ENCODE measurements around the gene GCKR.

Gene GCKR, protein sequence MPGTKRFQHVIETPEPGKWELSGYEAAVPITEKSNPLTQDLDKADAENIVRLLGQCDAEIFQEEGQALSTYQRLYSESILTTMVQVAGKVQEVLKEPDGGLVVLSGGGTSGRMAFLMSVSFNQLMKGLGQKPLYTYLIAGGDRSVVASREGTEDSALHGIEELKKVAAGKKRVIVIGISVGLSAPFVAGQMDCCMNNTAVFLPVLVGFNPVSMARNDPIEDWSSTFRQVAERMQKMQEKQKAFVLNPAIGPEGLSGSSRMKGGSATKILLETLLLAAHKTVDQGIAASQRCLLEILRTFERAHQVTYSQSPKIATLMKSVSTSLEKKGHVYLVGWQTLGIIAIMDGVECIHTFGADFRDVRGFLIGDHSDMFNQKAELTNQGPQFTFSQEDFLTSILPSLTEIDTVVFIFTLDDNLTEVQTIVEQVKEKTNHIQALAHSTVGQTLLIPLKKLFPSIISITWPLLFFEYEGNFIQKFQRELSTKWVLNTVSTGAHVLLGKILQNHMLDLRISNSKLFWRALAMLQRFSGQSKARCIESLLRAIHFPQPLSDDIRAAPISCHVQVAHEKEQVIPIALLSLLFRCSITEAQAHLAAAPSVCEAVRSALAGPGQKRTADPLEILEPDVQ

DNA sequence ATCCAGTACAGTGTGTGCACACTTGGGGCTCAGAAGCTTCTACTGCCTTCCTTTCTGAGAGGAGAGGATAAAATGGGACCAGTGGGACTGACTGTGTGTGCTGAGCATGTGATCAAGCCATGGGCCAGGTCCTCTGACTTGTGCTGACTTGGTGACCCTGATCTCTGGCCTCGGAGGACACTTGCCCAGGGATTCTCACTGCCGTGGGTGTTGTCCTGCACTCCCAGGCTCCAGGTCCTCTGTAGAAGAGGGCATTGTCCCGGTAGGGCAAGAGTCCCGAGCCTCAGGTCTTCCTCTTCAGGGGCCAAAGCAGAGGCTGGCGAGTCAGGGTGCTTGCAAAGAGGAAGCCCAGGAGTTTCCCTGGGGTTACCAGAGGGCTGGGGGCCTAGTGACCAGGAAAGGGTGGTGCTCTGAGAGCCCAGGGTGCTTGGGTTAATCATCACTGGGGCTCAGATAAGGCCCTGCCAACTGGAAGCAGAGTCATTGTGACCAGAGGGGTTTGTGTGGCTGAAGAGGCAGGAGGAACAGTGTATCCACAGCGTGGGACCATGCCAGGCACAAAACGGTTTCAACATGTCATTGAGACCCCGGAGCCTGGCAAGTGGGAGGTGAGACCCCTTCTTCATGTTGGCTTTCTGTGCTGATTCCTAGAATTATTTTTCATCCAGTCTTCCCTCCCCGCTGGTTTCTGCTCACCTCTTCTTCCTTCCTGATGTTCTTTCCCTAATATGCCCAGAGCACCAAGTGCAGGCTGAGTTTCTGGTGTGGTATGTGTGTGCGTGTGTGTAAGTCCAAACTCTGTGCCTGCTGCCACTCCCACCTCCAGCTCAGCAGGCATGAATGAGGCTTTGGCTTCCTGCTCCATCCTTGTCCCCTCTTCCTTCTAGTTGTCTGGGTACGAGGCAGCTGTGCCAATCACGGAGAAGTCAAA is at the start of gene GCKR:
Gene GCKR, plus strand, starts transcription at position 483 of the 931 bp plus-strand sequence. Its CDS starts 66 bp downstream, at position 549.
- DNase-seq (ENCODE audit: low read depth) = no peak

DNA sequence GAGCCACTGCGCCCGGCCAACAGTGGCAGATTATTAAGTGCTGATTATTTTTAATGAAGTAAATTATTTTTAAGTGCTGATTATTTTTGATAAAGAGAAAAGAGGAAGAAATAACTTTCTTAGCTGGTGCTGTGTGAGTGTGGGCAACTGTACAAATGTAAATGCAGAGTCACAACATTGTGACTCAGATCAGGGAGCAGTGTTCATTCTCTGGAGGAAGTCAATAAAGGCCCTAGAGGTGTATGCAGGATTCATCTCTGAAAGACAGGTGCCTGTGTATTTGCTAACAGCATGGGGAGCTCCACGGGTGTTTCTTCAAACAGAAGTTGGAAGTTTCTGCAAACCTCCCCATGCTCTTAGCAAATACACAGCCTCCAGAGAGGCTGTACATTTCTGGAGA is 48.3 kb upstream of the GCKR start:
- DNase-seq (ENCODE audit: low read depth) = no peak

DNA sequence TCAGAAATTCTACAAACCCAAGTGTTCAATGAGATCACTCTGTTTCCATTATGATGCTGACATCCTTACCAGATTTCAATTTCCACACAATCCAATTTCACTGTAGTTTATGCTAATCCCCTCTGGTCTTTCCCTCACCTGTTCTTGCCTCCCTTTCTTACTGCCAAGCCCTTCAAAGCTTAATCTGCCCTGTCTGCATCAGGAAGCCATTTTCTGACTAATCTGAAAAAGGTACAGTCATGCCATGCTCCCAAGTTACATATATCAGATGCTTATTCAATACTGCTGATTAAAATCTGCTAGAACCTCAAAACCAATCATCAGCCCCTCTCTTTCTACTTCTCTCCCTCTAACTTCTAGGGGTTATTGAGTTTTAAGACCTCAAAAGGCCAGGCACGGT is 45.5 kb upstream of the GCKR start:
- DNase-seq (ENCODE audit: low read depth) = no peak

DNA sequence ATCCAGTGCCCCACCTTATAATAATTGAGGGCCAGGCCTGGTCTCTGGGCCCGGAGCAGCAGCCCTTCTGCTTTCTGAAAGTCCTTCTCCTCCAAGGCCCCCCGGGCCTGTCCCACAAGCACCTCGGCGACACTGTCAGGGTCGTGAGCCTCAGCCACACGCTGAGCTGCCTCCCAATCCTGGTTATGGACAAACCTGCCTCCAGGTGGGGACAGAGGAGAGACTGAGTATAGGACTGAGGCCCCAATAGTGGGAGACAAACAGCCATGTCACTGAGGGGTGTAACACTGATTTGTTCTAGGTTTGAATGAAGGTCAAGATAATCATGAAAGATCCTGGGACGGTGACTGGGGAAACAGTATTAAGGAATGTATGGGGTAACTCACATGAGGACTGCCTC is 42.7 kb upstream of the GCKR start:
- no peak for DNase-seq (ENCODE audit: low read depth)

DNA sequence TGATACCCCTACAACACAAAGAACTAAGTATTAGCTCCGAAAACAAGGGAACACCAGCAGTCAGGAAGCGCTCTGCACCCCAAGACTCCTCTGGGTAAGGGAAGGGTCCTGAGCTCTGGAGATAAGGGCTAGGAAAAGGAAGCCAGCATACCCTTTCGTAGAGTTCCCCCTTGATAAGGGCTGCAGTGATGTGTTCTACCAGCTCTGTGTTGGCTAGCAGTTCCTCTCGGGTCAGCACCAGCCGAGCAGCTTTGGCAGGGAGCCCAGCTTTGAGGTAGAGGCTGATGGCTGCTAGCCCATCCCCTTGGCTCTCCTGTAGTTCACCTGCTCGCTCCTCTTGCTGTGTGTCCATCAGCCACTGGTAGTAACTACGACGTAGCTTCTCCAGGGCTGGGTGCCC is 35.5 kb upstream of the GCKR start:
- no peak for DNase-seq (ENCODE audit: low read depth)

DNA sequence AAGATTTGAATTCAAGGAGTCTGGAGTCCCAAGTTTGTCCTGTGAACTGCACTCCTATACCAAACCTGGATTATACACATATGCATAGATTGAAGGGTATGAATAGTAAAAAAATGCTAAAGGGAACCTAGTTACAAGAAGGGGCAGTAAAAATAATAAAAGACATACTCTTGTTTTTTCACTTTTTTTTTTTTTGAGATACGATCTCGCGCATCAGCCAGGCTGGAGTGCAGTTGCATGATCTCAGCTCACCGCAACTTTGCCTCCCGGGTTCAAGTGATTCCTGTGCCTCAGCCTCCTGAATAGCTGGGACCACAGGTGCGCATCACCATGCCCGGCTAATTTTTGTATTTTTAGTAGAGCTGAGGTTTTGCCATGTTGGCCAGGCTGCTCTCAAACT is 32.2 kb upstream of the GCKR start:
- DNase-seq (ENCODE audit: low read depth) = no peak

DNA sequence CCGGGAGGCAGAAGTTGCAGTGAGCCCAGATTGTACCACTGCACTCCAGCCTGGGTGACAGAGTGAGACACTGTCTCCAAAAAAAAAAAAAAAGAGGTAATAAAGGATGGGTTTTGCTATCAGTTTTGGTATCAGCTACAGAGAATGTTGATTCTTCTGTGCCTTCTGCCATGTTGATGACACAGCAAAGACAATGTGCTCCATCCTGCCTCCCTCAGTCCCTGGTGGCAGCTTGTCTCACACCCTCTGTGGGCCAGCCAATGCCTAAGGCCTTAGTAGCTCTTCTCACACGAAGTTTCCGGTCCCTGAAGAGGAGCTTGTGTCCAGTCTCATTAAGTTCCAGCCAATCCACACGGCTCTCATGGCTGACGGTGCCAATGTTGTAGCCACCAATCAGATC is 24.7 kb upstream of the GCKR start:
- DNase-seq (ENCODE audit: low read depth) = no peak

DNA sequence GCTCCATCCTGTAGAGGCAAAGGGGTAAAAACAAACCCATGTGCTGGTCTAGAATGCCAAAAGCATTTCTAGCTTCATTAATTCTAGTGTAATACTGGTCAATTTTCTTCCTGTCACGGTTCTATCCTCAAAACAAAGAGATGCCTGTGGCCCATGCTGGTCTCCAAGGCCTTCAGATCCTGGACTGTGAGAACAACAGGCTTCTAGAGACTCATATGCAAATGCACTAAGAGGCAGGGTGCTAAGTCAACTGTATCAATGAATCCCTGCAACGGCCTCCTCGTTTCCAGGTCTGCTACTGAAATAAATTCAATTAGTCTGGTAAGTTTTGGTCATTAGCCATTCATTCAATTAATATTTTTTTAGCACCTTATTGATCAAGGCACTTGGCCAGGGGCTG is 11.1 kb upstream of the GCKR start:
- DNase-seq (ENCODE audit: low read depth) = no peak

DNA sequence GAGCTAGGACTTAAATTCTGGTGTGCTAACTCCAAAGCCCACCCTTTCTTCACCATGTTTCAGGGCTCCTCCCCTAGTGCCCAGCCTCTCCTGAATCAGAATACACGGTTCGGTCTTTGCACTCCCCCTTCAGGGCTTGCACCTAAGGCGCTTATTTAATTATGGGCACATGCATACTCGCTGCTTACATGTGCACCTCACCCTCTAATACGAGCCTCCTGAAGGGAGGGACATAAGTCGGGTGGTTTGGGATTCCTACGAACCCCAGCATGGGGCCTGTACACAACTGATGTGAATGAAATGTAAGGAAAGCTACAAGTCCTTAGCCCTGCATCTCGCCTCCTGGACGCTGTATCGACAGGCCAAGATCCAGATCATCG is 7.5 kb upstream of the GCKR start:
- no peak for DNase-seq (ENCODE audit: low read depth)

DNA sequence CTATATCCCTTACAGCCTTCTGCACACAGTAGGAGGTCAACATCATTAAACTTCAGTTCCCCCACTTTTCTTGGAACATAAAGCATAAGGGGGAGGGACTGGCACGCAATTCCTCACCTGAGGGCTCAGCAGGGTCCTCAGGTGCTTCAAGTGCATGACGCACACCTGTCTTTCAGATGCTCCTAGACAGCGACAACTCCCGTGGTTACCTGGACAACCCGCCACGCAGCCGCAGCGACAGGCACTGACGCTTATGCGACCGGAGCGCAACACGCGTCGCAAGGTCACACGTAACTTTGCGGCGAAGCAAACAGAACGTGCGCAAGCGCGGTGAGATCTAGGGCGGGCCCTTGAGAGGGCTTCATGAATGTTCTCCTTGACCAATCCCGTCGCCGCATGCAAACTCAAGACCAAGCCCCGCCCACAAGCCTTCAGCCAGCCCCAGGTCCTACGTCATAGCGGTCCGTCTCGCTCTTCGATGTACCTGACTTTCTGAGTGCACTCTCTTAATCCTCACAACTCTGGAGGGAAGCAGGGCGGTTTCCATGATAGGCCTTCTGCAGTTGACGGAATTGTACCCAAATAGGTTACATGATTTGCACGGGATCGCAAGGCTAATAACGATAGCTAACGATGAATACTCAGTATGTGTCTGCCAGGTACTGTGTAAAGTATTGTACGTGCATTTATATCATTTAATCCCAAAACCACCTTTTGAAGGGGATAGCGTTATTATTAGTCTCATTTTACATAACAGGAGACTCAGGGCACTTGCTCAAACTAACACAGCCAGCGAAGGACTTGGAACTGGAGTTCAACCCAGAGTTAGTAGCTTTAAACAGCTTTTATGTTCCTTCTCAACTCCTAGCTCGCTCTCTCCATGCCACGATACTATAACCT is 6.9 kb upstream of the GCKR start, which contains the start of gene IFT172:
Gene IFT172, minus strand, starts transcription at position 246 of the 900 bp plus-strand sequence. Its CDS starts 90 bp downstream, at position 156.
- DNase-seq (ENCODE audit: low read depth) = peak; percentile 93

DNA sequence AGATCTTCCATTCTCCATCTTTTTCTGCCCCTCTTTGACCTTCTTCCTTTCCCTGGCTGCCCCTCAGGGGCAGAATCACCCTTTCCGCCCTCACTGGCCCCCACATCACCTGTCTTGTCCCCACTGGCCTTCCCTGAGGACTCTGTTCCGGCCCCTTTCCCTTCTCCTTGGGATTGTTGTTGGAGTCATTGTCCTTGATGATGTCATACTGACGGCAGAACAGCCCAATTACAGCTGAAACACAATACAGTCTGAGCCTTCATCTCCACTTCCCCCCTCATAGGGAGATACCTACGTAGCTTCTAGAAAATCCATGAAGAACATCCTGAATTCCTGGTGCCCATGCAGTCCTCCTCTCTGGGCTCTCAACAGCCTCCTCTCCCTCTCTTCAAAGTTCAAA is 4.1 kb upstream of the GCKR start:
- no peak for DNase-seq (ENCODE audit: low read depth)

DNA sequence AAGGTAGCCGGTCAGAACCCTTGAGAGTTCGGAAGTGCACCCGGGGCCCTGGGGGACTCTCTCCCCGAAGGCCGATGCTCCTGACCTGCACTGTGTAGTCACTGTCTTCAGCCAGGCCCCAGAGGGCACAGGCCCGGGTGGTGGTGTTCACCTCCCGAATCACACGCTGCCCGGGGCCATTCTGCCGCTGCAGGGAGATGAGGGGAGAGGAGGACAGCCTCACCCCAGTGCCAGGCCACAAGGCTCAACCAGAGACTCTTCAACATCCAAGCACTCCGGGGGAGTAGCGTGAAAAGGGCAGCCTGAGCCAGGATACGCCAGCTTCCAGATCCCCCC is 2.7 kb upstream of the GCKR start:
- DNase-seq (ENCODE audit: low read depth) = no peak

DNA sequence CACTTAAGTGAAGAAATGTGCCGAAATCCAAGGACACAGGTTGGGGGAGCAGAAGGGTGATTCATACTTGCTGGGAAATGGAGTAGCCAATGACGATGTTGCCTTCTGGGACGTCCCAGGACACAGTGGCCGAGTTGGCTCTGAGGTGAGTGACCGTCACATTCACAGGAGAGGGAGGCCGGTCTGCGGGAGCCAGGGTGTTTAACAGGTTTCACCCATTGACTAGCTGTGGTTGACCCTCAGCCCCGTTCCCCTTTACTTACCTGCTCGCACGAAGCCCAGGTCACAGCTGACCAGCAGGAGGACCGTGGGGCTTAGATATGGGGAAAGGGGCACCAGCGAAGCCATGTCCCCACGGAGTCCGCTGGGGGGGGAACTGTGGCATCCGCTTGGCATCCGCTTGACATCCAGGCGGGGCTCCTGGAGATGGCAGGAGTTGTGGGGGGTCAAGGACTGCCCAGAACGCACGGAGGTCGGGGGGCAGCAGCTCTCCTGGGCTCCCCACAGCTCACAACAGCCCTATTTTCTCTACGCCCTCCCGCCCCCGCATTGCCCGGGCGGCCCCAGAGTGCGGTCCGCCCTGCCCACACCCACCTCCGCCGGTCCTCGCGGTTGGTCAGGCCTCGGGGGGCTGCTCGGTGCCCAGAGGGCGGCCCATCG is 2.2 kb upstream of the GCKR start:
- DNase-seq (ENCODE audit: low read depth) = peak; percentile 32

DNA sequence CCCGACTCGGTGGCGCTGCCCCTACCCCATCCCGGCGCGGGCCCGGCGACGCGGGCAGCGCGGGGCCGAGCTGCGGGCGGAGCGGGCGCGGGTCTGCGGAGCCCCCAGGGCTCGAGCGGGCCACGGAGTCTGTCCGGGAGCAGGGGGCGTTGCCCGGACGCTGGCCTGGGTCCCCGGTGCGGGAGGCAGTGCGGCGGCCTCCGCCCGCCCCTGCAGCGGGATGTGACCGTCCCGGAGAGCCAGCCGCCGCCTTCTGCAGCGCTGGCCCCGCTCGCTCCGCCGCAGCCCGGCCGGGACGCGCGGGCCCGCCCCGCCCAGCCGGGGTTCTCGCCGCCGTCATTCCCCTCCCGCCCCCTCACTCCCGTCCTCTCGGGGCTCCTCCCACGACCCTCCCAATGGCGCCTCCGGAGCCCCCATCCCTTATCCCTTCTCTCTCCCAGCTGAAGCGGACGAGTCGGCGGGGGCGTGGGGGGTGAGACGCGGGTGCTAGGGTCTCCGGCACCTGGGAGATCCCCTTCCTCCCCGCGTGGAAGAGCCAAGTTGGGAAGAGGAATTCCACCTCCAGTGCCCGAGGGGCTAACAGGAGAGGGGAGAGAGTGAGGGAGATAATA is 1.6 kb upstream of the GCKR start, which contains the start of gene FNDC4:
Gene FNDC4, minus strand, starts transcription at position 257 of the 611 bp plus-strand sequence. CDS start 521 bp downstream, outside the sequence.
- no peak for DNase-seq (ENCODE audit: low read depth)

DNA sequence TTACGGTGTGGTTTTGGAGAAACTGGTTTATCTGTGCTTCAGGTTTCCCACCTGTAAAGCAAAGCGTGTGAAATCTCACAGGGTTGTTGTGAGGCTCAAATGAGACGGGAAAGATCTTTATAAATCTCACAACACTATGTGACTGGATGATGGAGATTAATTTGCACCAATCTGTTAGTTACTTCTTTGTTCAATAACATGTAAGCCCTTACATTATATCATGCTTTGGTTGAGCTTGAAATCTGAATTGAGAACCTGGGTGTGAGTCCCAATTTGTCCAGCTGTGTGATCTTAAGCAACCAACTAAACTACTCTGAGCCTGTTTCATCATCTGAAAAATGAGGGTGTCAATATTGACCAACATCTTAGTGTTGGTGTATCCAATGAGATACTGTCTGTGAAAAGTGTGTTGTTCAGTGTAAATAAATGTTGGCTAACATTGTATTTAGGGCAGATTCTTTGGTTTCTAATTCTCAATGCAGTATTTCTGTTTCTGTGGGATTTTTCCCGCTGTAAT is 741 bp upstream of the GCKR start:
- no peak for DNase-seq (ENCODE audit: low read depth)

DNA sequence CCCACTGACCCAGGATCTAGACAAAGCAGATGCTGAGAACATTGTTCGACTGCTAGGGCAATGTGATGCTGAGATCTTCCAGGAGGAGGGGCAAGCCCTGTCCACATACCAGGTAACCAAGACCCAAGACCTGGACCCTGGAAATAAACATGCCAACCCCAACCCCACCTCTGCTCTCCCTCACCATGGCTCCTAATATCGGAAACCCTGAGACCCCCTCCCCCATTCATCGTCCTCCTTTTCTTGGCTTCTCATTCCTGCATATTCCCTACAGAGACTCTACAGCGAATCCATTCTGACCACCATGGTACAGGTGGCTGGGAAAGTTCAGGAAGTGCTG is 619 bp downstream of the GCKR start:
- DNase-seq (ENCODE audit: low read depth) = no peak

DNA sequence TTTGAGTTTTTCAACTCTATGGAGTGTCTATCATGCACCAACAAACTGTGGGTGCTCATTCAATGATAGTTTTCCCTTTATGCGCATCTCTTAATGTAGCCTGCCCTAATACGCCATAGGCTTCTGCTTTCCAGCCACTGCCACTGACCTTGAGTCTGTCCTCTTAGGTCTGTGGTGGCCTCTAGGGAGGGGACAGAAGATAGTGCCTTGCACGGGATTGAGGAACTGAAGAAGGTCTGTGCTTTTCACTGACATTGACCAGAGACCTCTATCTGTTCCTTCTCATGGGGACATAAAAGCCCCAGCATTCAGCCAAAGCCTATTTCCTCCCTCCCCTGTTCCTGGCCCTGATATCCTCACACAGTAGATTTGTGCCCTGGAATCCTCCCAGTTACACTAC is 2.3 kb downstream of the GCKR start:
- DNase-seq (ENCODE audit: low read depth) = no peak

DNA sequence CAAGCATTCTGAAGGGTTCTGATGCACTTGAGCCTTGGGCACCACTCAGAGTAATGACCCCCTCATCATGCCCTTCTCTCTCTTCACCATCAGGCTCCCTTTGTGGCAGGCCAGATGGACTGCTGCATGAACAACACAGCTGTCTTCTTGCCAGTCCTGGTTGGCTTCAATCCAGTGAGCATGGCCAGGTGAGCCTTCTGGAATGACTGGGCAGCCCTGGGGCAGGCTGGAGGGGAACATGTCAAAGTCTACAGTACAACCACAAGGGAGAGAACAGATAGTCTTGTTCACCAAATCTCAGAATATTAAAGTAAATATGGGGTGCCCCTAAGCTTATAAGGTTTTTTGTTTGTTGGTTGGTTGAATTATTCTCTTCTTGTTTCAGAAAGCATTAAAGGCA is 4.4 kb downstream of the GCKR start:
- no peak for DNase-seq (ENCODE audit: low read depth)

DNA sequence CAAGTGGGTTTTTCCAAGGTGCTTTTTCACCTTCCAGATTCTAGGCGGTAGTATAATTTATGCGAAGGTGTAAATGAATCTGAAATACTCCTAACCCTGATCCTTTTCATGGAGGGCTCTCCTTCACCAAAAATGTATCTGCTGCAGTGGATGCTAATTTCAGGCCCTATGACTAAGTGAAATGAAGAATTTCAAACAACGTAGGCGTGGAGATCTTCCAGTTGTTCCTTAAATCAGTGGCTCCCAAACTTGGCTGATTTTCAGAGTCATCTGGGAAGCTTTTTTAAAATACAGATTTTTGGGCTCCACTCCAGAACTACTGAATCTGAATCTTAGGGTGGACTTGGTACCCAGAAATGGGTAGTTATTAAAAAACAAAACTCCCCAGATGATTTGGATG is 5.5 kb downstream of the GCKR start:
- DNase-seq (ENCODE audit: low read depth) = no peak

DNA sequence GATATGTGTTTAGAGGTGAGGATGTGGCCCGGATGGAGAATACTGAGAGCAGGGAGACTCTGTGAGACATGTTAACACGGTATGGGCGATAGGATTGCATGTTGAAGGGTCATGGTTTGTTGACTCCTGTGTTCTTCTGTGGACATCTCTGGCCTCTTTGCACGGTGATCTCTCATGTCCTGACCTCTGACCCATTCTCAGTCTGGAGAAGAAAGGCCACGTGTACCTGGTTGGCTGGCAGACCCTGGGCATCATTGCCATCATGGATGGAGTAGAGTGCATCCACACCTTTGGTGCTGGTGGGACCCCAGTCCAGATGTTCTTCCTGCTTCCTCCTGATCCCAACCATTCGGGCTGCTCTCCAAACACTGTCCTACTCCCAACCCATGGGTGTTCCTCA is 9.9 kb downstream of the GCKR start:
- no peak for DNase-seq (ENCODE audit: low read depth)

DNA sequence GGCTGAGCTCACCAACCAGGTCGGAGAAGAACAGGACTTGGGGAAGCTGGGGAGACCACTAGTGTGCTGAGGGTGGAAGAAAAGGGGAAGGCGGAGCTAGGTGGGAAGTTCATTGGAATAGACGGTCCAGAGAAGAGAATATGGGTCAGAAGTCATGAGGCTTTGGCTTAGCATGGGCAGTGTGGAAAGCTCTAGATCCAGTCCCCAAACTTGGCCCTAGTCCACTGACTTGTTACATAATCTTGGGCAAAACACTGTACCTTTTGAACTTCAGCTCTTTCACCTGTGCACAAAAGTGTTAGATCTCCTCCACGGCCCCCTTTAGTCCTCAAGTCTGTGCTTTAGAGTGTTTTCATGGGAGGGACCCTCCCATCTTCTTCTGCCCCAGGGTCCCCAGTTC is 10.7 kb downstream of the GCKR start:
- DNase-seq (ENCODE audit: low read depth) = no peak
